A549 (cell line): Measurements from ENCODE around the gene WNT9A. TPM values are rescaled to one million over a fixed set of nuclear protein-coding genes. Genes with fewer than 3 reads are reported as not detected.

ENCODE experiments used
- ATAC-seq, 2 experiments: fragments of 200-7000 bp in 1 of 2; fragments of >200 bp in 1 of 2; cut with Nextera tagmentation in 1 of 2; cut with Tn5 transposase in 1 of 2; 3 replicates each; pipeline versions ENCODE4 v1.8.0 to v1.9.1; 2018 to 2020; ENCODE audit warnings: mild to moderate bottlenecking in 1 of 2, moderate library complexity in 1 of 2
- CTCF ChIA-PET: fragments of 300-600 bp; sonication (Branson Sonifier 250); formaldehyde crosslinking; extraction: SDS; loops from one replicate; lab custom pipeline; 2021; ENCODE audit warnings: antibody characterized with exemption, inconsistent platforms; lab: Yijun Ruan, JAX
- POLR2A ChIA-PET: fragments of 350-600 bp; formaldehyde crosslinking; extraction: SDS; loops from one replicate; lab custom pipeline; 2021; ENCODE audit warnings: antibody characterized with exemption, inconsistent platforms; lab: Yijun Ruan, JAX
- DNase-seq, 2 experiments: peaks; one replicate each; pipeline versions ENCODE4 v3.0.0 to v3.0.0-alpha.2; 2011 to 2016; ENCODE audit warnings: low read depth in 1 of 2, low spot score in 1 of 2
- FAIRE-seq: peaks from 2 replicates; lab custom pipeline; 2011; peaks lifted over from hg19 to GRCh38; lab: Jason Lieb, UNC
- H3K27ac ChIP-seq, 2 experiments: fragments of >200 bp; sonication (Bioruptor Twin); formaldehyde crosslinking; 3 replicates each; pipeline ENCODE4 v1.5.1; 2016 to 2017
- H3K4me1 ChIP-seq: fragments of >200 bp; sonication (Bioruptor Twin); formaldehyde crosslinking; 3 replicates; pipeline ENCODE4 v1.6.1; 2016
- H3K4me2 ChIP-seq: fragments of >200 bp; sonication (Bioruptor Twin); formaldehyde crosslinking; 3 replicates; pipeline ENCODE4 v1.6.1; 2016
- H3K4me3 ChIP-seq: fragments of >200 bp; sonication (Bioruptor Twin); formaldehyde crosslinking; 3 replicates; pipeline ENCODE4 v1.5.1; 2016
- H3K9me3 ChIP-seq: fragments of >200 bp; sonication (Bioruptor Twin); formaldehyde crosslinking; 3 replicates; pipeline ENCODE4 v1.6.1; 2016
- BCL3 ChIP-seq: fragments of >200 bp; sonication (Bioruptor Twin); formaldehyde crosslinking; IDR thresholded peaks from 3 replicates; pipeline ENCODE4 v1.6.1; 2016
- CHD2 ChIP-seq: fragments of 150-350 bp; IDR thresholded peaks from 2 replicates; pipeline ENCODE4 v1.6.1; 2014; ENCODE audit warnings: low read length; ENCODE audit not compliant: partially characterized antibody
- FOSL2 ChIP-seq, 2 experiments: fragments of 450-650 bp in 1 of 2; fragments of >200 bp in 1 of 2; sonication (Bioruptor Twin) in 1 of 2; formaldehyde crosslinking; IDR thresholded peaks; 2 replicates each; pipeline versions ENCODE4 v1.5.0 to v1.6.1; 2016 to 2020; ENCODE audit warnings: mild to moderate bottlenecking in 1 of 2, moderate library complexity in 1 of 2
- HES2 ChIP-seq: fragments of >200 bp; sonication (Bioruptor Twin); formaldehyde crosslinking; IDR thresholded peaks from 2 replicates; pipeline ENCODE4 v1.6.1; 2016
- HOXB13 ChIP-seq: fragments of 250-450 bp; sonication (Bioruptor Pico); IDR thresholded peaks from 2 replicates; pipeline ENCODE4 v1.5.0; 2020; ENCODE audit warnings: low read depth, mild to moderate bottlenecking, moderate library complexity
- JUNB ChIP-seq: fragments of >200 bp; sonication (Bioruptor Twin); formaldehyde crosslinking; IDR thresholded peaks from 2 replicates; pipeline ENCODE4 v1.6.1; 2016
- KDM1A ChIP-seq: fragments of 200-600 bp; sonication (generic); IDR thresholded peaks from 2 replicates; pipeline ENCODE4 v1.6.1; 2016; ENCODE audit warnings: low read depth, mild to moderate bottlenecking
- KDM5A ChIP-seq: fragments of 200-600 bp; sonication (generic); IDR thresholded peaks from 2 replicates; pipeline ENCODE4 v1.6.1; 2016; ENCODE audit warnings: antibody characterized with exemption, mild to moderate bottlenecking
- MAZ ChIP-seq: fragments of 150-350 bp; IDR thresholded peaks from 2 replicates; pipeline ENCODE4 v1.6.1; 2014; ENCODE audit warnings: antibody characterized with exemption, low read depth, low read length, borderline replicate concordance
- NR3C1 ChIP-seq: fragments of >200 bp; sonication (Bioruptor Twin); formaldehyde crosslinking; IDR thresholded peaks from 3 replicates; pipeline ENCODE4 v1.6.1; 2017
- POLR2AphosphoS2 ChIP-seq: conservative IDR thresholded peaks from 2 replicates; pipeline ENCODE4 v1.6.1; 2012; ENCODE audit warnings: low read length, improper control_type of control experiment, inconsistent platforms
- RARB ChIP-seq: fragments of 250-450 bp; sonication (Bioruptor Pico); IDR thresholded peaks from 2 replicates; pipeline ENCODE4 v1.8.0; 2021; ENCODE audit warnings: mild to moderate bottlenecking, moderate library complexity
- RFX5 ChIP-seq: fragments of 450-650 bp; IDR thresholded peaks from 2 replicates; pipeline ENCODE4 v1.7.1; 2014; ENCODE audit warnings: antibody characterized with exemption, mild to moderate bottlenecking, moderate library complexity
- SMC3 ChIP-seq: fragments of >200 bp; sonication (Bioruptor Twin); formaldehyde crosslinking; IDR thresholded peaks from 3 replicates; pipeline ENCODE4 v1.6.1; 2018; ENCODE audit warnings: inconsistent platforms
- SREBF2 ChIP-seq: fragments of 450-650 bp; IDR thresholded peaks from 2 replicates; pipeline ENCODE4 v1.6.1; 2014; ENCODE audit warnings: mild to moderate bottlenecking, moderate library complexity
- TP53 ChIP-seq: fragments of 250-450 bp; sonication (Bioruptor Pico); IDR thresholded peaks from 2 replicates; pipeline ENCODE4 v1.5.0; 2021; ENCODE audit warnings: mild to moderate bottlenecking, moderate library complexity
- ZFP36 ChIP-seq: fragments of 450-650 bp; IDR thresholded peaks from 2 replicates; pipeline ENCODE4 v1.6.1; 2014; ENCODE audit warnings: borderline replicate concordance; ENCODE audit not compliant: partially characterized antibody
- ZNF302 ChIP-seq: fragments of 250-450 bp; sonication (Bioruptor Pico); IDR thresholded peaks from 2 replicates; pipeline ENCODE4 v1.9.0; 2021; ENCODE audit warnings: inconsistent platforms, mild to moderate bottlenecking, moderate library complexity
- WGBS: methylation state at CpG from one replicate; pipeline ENCODE4 v1.1.6; 2017; ENCODE audit errors: missing lambda C conversion rate; 5-methylcytosine and 5-hydroxymethylcytosine counted together
- polyA plus RNA-seq, 4 experiments: library from polyadenylated mRNA; depleted of rRNA in 3 of 4; stranded (reverse); fragments of >200 nt; fragmentation: RNase III in 1 of 4; extraction: RNeasy Plus Mini Kit Qiagen cat#74134 plus additional on column Dnase treatment in 1 of 4; gene quantifications; 2 replicates in 3 of 4; 3 replicates in 1 of 4; pipeline ENCODE4 v1.2.3, GENCODE V29; 2011 to 2017
- TF ChIP-seq, protein P1 (sequence below): fragments of 250-450 bp; sonication (Bioruptor Pico); IDR thresholded peaks from 2 replicates; pipeline ENCODE4 v1.5.0; 2020; ENCODE audit warnings: low read depth, mild to moderate bottlenecking, moderate library complexity

WNT9A gene
- polyA plus RNA-seq, 2 of the 4 experiments (the other 2 are of a cell fraction), result 0.75 to 1.2 TPM

DNA sequence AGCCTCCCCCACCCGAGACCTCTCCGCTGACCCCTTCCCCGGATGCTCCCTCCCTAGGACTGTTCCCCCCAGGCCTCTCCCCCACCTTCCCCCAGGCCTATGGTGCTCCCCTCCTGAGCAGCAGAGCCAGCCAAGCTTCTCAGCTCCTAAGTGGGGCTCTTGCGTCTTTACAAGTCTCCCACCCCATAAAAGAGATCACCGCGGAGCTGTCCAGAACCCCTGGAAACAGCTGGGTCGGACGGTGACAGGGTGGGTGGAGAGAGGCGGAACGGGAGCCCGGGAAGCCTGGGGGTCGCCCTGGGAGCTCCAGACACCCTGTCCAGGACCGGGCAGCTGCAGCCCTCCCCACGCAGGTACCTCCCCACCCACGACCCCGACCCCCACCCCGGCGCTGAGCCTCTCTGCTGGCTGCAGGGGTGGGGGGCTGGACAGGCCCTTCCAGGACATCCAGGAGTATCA, 61.2 kb downstream of the WNT9A start:
- no peak overlapping the region for H3K4me2 ChIP-seq
- TF ChIP-seq POLR2AphosphoS2 (no peak), NR3C1 (no peak)
- TF ChIP-seq, all 56 proteins: peak for 0
- DNase-seq (no peak), ATAC-seq (no peak), FAIRE-seq (no peak)
- Histone ChIP-seq H3K4me1 (peaks cover 10% of the 10 kb centered on the region), H3K4me3 (no peak overlapping the region), H3K9me3 (no peaks in the 10 kb centered on the region), H3K27ac (peak overlapping the region in 1 of 2 experiments; percentile 67; a peak in 2 of 6 replicates)
- POLR2A ChIA-PET, result no interaction called here
- CTCF ChIA-PET, result interaction anchor here (0.9 to 1.8 kb wide), 2 partner anchors 12 to 17 kb away, joined by 3 to 7 read pairs; no protein-coding TSS in a partner anchor
- 81% methylated on average over 11 of the region's 18 CpGs for WGBS

DNA sequence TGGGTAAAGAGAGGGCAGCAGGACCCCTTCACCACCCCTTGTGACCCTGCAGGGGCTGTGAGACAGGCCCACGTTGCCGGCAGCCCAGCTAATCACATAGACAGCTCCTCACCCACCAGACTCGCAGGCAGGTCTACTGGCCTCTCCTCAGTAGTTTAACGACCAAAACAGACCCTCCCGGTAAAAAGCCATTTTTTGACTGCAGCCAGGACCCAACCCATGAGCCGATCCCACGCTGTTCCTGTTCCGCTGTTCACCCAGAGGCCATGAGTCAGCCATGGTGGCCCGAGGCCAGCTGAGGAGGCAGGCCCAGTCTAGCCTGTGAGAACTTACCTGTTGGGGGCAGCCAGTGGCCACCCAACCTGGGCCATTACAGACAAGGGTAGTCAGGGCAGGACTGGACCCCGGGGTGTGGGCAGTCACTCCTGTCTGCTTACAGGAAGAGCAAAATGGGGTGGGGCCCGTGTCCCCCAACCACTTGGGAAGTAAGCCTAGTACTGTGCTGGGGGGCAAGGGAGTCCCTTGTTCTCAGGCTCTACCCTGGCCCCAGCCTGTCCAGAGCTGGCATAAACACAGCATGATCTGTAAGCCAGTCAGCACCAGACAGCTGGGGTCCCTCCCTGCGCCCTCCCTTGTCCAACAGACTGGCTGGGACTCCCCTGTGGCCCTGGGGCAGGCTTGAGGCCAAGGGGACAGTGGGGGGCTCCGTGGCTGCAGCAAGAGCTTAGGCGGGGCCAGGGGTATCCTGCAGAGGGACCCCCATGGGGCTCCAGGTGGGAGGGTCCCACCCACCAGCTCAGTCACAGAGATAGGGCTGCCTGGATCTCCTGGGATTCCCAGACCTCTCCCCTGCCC, 61.9 kb downstream of the WNT9A start:
- 43% methylated on average over 11 of the region's 14 CpGs for WGBS
- H3K4me1 ChIP-seq, result peaks cover 10% of the 10 kb centered on the region
- ChIA-PET CTCF (interaction anchor here (0.6 to 1.8 kb wide), 3 partner anchors 11 to 105 kb away, joined by 3 to 7 read pairs (median 3); no protein-coding TSS in a partner anchor), POLR2A (no interaction called here)
- peak overlapping the region; percentile 37; the same call in 2 of the 3 replicates for H3K4me2 ChIP-seq
- no peak for FAIRE-seq
- ATAC-seq, result peak; percentile 52 to 73; a peak in 3 of 6 replicates
- H3K27ac ChIP-seq, result peak overlapping the region; percentile 17 to 67; a peak in 3 of 6 replicates
- H3K4me3 ChIP-seq, result no peak overlapping the region
- TF ChIP-seq RFX5 (no peak), KDM1A (no peak), FOSL2 (IDR thresholded peaks at IDR 0.05) (no peak), FOSL2 (CRISPR knock-in tag; IDR thresholded peaks at IDR 0.05) (peak; percentile 11; the same call in 1 of the 2 replicates), CHD2 (no peak), MAZ (no peak), SREBF2 (no peak), ZNF302 (CRISPR knock-in tag) (no peak), TP53 (CRISPR knock-in tag) (no peak)
- H3K9me3 ChIP-seq, result no peaks in the 10 kb centered on the region
- peak; percentile 33 to 60 for DNase-seq

DNA sequence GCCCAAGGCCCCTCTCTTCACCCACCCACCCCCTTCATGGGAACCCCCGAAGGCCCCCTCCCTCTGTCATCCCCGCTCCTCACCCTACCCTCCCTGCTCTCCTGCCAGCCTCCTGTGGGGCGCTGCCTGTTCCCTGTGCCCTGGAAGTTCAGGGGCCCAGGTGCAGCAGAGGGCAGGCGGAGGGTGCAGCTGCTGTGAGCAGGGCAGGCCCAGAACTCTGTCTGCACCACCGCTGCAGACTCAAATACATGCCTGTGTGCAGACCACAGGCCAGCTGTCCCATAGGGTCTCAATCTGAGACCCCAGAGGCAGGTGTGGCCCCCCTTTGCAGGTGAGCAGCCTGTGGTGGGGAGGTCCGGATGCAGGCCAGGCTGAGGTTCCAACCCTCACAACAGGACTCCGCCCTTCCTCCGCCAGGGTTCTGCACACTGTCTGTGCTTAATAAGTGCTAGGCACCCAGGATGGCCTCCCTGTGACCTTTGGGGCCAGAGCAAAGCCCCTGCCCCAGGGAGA, 62.5 kb downstream of the WNT9A start:
- WGBS, result 95% methylated on average over 4 of the region's 8 CpGs
- H3K4me3 ChIP-seq, result no peak overlapping the region
- H3K9me3 ChIP-seq, result no peaks in the 10 kb centered on the region
- ATAC-seq (no peak), DNase-seq (no peak), FAIRE-seq (no peak)
- TF ChIP-seq ZFP36 (no peak), KDM5A (no peak), BCL3 (no peak), JUNB (no peak), HES2 (no peak), HOXB13 (CRISPR knock-in tag) (no peak), RARB (CRISPR knock-in tag) (no peak), SMC3 (no peak), POLR2AphosphoS2 (no peak), FOSL2 (IDR thresholded peaks at IDR 0.05) (no peak), FOSL2 (CRISPR knock-in tag; IDR thresholded peaks at IDR 0.05) (no peak)
- TF ChIP-seq, protein P1, sequence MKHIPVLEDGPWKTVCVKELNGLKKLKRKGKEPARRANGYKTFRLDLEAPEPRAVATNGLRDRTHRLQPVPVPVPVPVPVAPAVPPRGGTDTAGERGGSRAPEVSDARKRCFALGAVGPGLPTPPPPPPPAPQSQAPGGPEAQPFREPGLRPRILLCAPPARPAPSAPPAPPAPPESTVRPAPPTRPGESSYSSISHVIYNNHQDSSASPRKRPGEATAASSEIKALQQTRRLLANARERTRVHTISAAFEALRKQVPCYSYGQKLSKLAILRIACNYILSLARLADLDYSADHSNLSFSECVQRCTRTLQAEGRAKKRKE (CRISPR knock-in tag), result no peak
- H3K4me2 ChIP-seq, result peak overlapping the region; percentile 37; the same call in 2 of the 3 replicates
- CTCF ChIA-PET, result interaction anchor here (0.6 to 1.8 kb wide), 2 partner anchors 11 to 105 kb away, joined by 3 to 7 read pairs; no protein-coding TSS in a partner anchor
- POLR2A ChIA-PET, result no interaction called here
- peak overlapping the region; percentile 15 to 67; a peak in 3 of 6 replicates for H3K27ac ChIP-seq
- H3K4me1 ChIP-seq, result peaks cover 10% of the 10 kb centered on the region
